ENCODE measurements around the gene PTH1R. TPM values are rescaled to one million over a fixed set of nuclear protein-coding genes. Genes with fewer than 3 reads are reported as not detected.

Gene PTH1R
- total RNA-seq, 4 donors from 2014 or later, result 1.8 to 5.4 (median 2.5) TPM

- no peak for DNase-seq (ENCODE audit: low spot score in 2 of 2)
- no peak overlapping the region for H3K4me3 ChIP-seq (ENCODE audit: low read depth, poor library complexity, severe bottlenecking)
- intact Hi-C loops (cut with DNase I; ENCODE audit: low total_unique reads), result no loop called here
- no peak for TF ChIP-seq POLR2A (IDR thresholded peaks at IDR 0.05)
- TF ChIP-seq CTCF (IDR thresholded peaks at IDR 0.05), result no peak
- 77 to 92% methylated on average over 3 to 5 of the region's 5 CpGs for WGBS, 2 donors
Observed at GRCh38 chr3:46873521-46873920, 4.0 kb upstream of the PTH1R start.

- TF ChIP-seq POLR2A (IDR thresholded peaks at IDR 0.05), result no peak
- no peak for DNase-seq (ENCODE audit: low spot score in 2 of 2)
- 50 to 63% methylated on average over 18 of the region's 18 CpGs for WGBS, 2 donors
- intact Hi-C loops (cut with DNase I; ENCODE audit: low total_unique reads), result no loop called here
- no peak overlapping the region for H3K4me3 ChIP-seq (ENCODE audit: low read depth, poor library complexity, severe bottlenecking)
Observed at GRCh38 chr3:46874430-46874829, 3.1 kb upstream of the PTH1R start.

GRCh38 chr3:46875560-46875959, 2.0 kb upstream of the PTH1R start:
- 86 to 95% methylated on average over 9 of the region's 9 CpGs for WGBS, 2 donors
- H3K4me3 ChIP-seq (ENCODE audit: low read depth, poor library complexity, severe bottlenecking), result no peak overlapping the region
- no peak for DNase-seq (ENCODE audit: low spot score in 2 of 2)
- intact Hi-C loops (cut with DNase I; ENCODE audit: low total_unique reads), result no loop called here
- TF ChIP-seq POLR2A (IDR thresholded peaks at IDR 0.05) (no peak), CTCF (IDR thresholded peaks at IDR 0.05) (no peak)

- 90 to 91% methylated on average over 8 to 10 of the region's 10 CpGs for WGBS, 2 donors
- DNase-seq (ENCODE audit: low spot score in 2 of 2), result no peak
- TF ChIP-seq CTCF (IDR thresholded peaks at IDR 0.05), result no peak
- TF ChIP-seq POLR2A (IDR thresholded peaks at IDR 0.05), result no peak
- H3K4me3 ChIP-seq (ENCODE audit: low read depth, poor library complexity, severe bottlenecking), result no peak overlapping the region
- intact Hi-C loops (cut with DNase I; ENCODE audit: low total_unique reads), result no loop called here
Observed at GRCh38 chr3:46876313-46877300, 914 bp upstream of the PTH1R start.

- no peak overlapping the region for H3K4me3 ChIP-seq (ENCODE audit: low read depth, poor library complexity, severe bottlenecking)
- no peak for DNase-seq (ENCODE audit: low spot score in 2 of 2)
- 54% methylated on average over 2 of the region's 2 CpGs for WGBS, 2 donors
- intact Hi-C loops (cut with DNase I; ENCODE audit: low total_unique reads), result no loop called here
- TF ChIP-seq CTCF (IDR thresholded peaks at IDR 0.05), result no peak
Observed at GRCh38 chr3:46878781-46879436, 1.4 kb downstream of the PTH1R start.

GRCh38 chr3:46880884-46881595, 3.5 kb downstream of the PTH1R start:
- 39 to 47% methylated on average over 26 to 29 of the region's 29 CpGs for WGBS, 2 donors
- no peak for DNase-seq (ENCODE audit: low spot score in 2 of 2)
- TF ChIP-seq CTCF (IDR thresholded peaks at IDR 0.05), result no peak
- intact Hi-C loops (cut with DNase I; ENCODE audit: low total_unique reads), result no loop called here
- no peak overlapping the region for H3K4me3 ChIP-seq (ENCODE audit: low read depth, poor library complexity, severe bottlenecking)
